ENCODE results near the gene IDS.
"Not testable (repeated sequence)": the region's sequence is repeated elsewhere in the genome, so short reads cannot be mapped to it uniquely, and the experiment has no call there.

The IDS gene

DNA sequence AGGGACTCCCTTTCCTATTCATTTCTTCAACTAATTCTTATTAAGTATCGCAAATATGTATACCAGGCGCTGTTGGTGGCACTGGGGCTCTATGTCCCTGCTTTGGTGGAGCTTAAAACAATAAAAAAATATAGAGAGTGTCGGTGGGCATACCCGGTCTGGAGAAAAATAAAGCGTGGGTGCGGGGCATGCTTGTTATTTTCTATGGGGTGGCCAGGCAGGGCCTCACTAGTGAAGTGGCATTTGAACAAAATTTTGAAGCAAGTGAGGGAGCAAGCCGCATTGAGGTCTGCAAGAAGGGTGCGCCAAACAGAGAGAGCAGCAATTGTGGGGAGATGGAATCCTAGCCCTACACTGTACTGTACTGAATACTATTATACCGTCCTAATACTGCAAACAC lies 565 bp upstream of the IDS start:
- peak overlapping the region; percentile 65 for H3K4me2 ChIP-seq (ENCODE audit: low read length)
- H3K27me3 ChIP-seq (ENCODE audit: control insufficient read depth, low read length) = no peaks in the 10 kb centered on the region
- no peaks in the 10 kb centered on the region for H3F3A ChIP-seq (ENCODE audit: control insufficient read depth, insufficient read depth)
- no peaks in the 10 kb centered on the region for H3K9me2 ChIP-seq (replicated peaks; ENCODE audit: control insufficient read depth, low read length)
- H3K27ac ChIP-seq (ENCODE audit: low read depth, low read length) = no peak overlapping the region
- no peaks in the 10 kb centered on the region; the same call in 1 of the 2 replicates for H3K36me3 ChIP-seq (ENCODE audit: control insufficient read depth, low read length)
- TF ChIP-seq, protein P1, sequence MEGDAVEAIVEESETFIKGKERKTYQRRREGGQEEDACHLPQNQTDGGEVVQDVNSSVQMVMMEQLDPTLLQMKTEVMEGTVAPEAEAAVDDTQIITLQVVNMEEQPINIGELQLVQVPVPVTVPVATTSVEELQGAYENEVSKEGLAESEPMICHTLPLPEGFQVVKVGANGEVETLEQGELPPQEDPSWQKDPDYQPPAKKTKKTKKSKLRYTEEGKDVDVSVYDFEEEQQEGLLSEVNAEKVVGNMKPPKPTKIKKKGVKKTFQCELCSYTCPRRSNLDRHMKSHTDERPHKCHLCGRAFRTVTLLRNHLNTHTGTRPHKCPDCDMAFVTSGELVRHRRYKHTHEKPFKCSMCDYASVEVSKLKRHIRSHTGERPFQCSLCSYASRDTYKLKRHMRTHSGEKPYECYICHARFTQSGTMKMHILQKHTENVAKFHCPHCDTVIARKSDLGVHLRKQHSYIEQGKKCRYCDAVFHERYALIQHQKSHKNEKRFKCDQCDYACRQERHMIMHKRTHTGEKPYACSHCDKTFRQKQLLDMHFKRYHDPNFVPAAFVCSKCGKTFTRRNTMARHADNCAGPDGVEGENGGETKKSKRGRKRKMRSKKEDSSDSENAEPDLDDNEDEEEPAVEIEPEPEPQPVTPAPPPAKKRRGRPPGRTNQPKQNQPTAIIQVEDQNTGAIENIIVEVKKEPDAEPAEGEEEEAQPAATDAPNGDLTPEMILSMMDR (IDR thresholded peaks at IDR 0.05; ENCODE audit: low read depth, low read length, poor library complexity, severe bottlenecking) = no peak
- TF ChIP-seq EZH2phosphoT487 (IDR thresholded peaks at IDR 0.05; ENCODE audit: borderline replicate concordance, low read length) = no peak
- no peaks in the 10 kb centered on the region for H4K20me1 ChIP-seq (ENCODE audit: control insufficient read depth, insufficient read depth, low read depth, low read length)
- H3K9me3 ChIP-seq (ENCODE audit: control insufficient read depth, insufficient read depth, low read length) = no peaks in the 10 kb centered on the region
- peaks cover 11% of the 10 kb centered on the region for H3K4me1 ChIP-seq (ENCODE audit: control insufficient read depth, low read length)
- H3K79me2 ChIP-seq (ENCODE audit: control insufficient read depth, low read length) = peaks cover 10% of the 10 kb centered on the region
- H3K4me3 ChIP-seq (ENCODE audit: low read length) = peak overlapping the region; percentile 71

DNA sequence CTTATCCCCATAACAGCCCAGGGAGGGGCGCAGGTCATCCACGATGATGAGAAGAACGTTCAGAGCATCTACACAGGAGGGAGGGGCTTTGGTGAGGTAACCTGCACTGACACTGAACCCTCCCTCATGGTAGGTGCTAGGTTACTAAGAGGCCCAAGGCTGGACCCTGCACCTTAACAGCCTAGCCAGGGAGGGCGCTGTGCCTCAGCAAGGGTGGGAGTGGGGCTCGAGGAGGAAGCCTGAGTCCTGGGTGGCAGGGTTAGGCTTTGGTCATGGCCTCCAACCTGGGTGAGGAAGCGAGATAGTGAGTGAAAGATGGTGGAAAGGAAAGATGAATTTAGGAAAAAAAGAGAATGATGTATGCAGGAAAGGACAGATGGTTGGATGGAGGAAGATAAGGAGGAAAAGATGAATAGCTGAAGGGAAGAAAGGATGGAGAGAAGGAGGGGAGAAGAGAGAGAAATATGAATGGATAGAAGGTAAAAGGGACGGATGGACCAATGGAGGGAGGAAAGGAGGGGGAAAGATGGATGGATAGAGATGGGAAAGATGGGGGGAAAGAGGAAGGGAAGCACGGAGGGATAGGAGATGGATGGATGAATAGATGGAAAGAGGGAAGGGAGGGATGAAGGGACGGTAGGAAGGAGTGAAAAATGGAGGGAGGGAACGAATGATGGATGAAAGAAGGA lies 736 bp downstream of the IDS start:
- no peaks in the 10 kb centered on the region for H3K27me3 ChIP-seq (ENCODE audit: control insufficient read depth, low read length)
- peak overlapping the region; percentile 27; the same call in 1 of the 2 replicates for H3K27ac ChIP-seq (ENCODE audit: low read depth, low read length)
- no peaks in the 10 kb centered on the region for H3K9me3 ChIP-seq (ENCODE audit: control insufficient read depth, insufficient read depth, low read length)
- peaks cover 4% of the 10 kb centered on the region; the same call in 1 of the 2 replicates for H3K36me3 ChIP-seq (ENCODE audit: control insufficient read depth, low read length)
- H3K4me3 ChIP-seq (ENCODE audit: low read length) = peak overlapping the region; percentile 71
- no peaks in the 10 kb centered on the region for H4K20me1 ChIP-seq (ENCODE audit: control insufficient read depth, insufficient read depth, low read depth, low read length)
- H3K79me2 ChIP-seq (ENCODE audit: control insufficient read depth, low read length) = peaks cover 10% of the 10 kb centered on the region
- TF ChIP-seq, protein P1 (IDR thresholded peaks at IDR 0.05; ENCODE audit: low read depth, low read length, poor library complexity, severe bottlenecking) = peak; percentile 71
- no peak for TF ChIP-seq EZH2phosphoT487 (IDR thresholded peaks at IDR 0.05; ENCODE audit: borderline replicate concordance, low read length)
- H3K9me2 ChIP-seq (replicated peaks; ENCODE audit: control insufficient read depth, low read length) = no peaks in the 10 kb centered on the region
- H3K4me1 ChIP-seq (ENCODE audit: control insufficient read depth, low read length) = peaks cover 11% of the 10 kb centered on the region
- no peaks in the 10 kb centered on the region for H3F3A ChIP-seq (ENCODE audit: control insufficient read depth, insufficient read depth)
- peak overlapping the region; percentile 65 for H3K4me2 ChIP-seq (ENCODE audit: low read length)

DNA sequence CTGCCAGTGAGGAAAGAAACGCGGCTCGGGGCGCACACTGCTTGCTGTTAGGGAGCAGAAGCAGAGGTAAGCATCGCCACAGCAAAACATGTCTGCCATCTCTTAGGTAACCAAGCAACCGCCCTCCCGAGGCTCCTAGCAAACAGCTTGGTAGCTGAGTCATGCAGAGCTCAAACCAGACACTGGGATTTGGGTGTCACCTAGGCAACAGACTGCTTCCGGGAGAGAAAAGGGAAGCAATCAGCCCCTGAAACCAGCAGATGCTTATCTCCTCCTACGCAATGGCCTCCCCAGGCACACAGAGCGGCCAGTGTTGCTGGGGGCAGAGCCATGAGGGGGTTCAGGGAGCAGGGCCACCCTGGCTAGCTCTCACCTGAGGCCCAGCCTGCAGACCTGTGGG lies 1.7 kb downstream of the IDS start:
- H3K9me2 ChIP-seq (replicated peaks; ENCODE audit: control insufficient read depth, low read length); H3K27me3 ChIP-seq (ENCODE audit: control insufficient read depth, low read length); H4K20me1 ChIP-seq (ENCODE audit: control insufficient read depth, insufficient read depth, low read depth, low read length); H3F3A ChIP-seq (ENCODE audit: control insufficient read depth, insufficient read depth); H3K36me3 ChIP-seq (ENCODE audit: control insufficient read depth, low read length); H3K27ac ChIP-seq (ENCODE audit: low read depth, low read length); H3K9me3 ChIP-seq (ENCODE audit: control insufficient read depth, insufficient read depth, low read length): not testable (repeated sequence)
- Histone ChIP-seq H3K4me3 (ENCODE audit: low read length) (peak overlapping the region; percentile 71; the same call in 1 of the 2 replicates), H3K79me2 (ENCODE audit: control insufficient read depth, low read length) (peaks cover 10% of the 10 kb centered on the region), H3K4me2 (ENCODE audit: low read length) (peak overlapping the region; percentile 65), H3K4me1 (ENCODE audit: control insufficient read depth, low read length) (peaks cover 11% of the 10 kb centered on the region)

DNA sequence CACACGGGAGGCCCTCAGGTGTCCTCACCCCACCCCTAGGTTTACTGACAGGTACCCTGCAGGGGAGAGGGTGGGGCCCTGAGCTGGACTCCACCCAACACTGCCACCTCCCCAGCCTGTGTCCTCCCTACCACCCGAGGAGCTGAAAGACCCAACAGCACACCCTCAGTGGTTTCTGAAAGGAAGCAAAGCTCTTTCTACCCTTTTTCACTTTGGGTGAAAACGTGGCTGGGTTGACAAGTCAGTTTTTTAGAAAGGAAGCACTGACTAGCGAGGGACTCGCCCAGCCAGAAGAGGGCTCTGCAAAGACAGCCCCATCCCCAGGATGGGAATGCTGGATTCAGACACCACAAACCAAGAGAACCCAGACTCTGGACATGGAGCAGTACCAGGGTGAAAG lies 2.2 kb downstream of the IDS start:
- not testable (repeated sequence) for H3K4me2 ChIP-seq (ENCODE audit: low read length); H3K27ac ChIP-seq (ENCODE audit: low read depth, low read length); H3K9me2 ChIP-seq (replicated peaks; ENCODE audit: control insufficient read depth, low read length); H4K20me1 ChIP-seq (ENCODE audit: control insufficient read depth, insufficient read depth, low read depth, low read length); H3K9me3 ChIP-seq (ENCODE audit: control insufficient read depth, insufficient read depth, low read length); H3F3A ChIP-seq (ENCODE audit: control insufficient read depth, insufficient read depth); H3K4me3 ChIP-seq (ENCODE audit: low read length); H3K27me3 ChIP-seq (ENCODE audit: control insufficient read depth, low read length)
- H3K79me2 ChIP-seq (ENCODE audit: control insufficient read depth, low read length) = peaks cover 10% of the 10 kb centered on the region
- peaks cover 11% of the 10 kb centered on the region for H3K4me1 ChIP-seq (ENCODE audit: control insufficient read depth, low read length)
- H3K36me3 ChIP-seq (ENCODE audit: control insufficient read depth, low read length) = peaks cover 10% of the 10 kb centered on the region
